Kidney epithelial cell (primary cell): Measurements from ENCODE around the gene GPRC5D. TPM values are rescaled to one million over a fixed set of nuclear protein-coding genes. Genes with fewer than 3 reads are reported as not detected.

Experiments used
- DNase-seq: peaks from one replicate; pipeline ENCODE4 v3.0.0-alpha.2; 2010; ENCODE audit warnings: low read depth
- H3K27me3 ChIP-seq: 2 replicates; pipeline ENCODE4 v1.6.0; 2011; ENCODE audit warnings: low read length; ENCODE audit not compliant: control insufficient read depth, insufficient read depth
- H3K36me3 ChIP-seq: 2 replicates; pipeline ENCODE4 v1.5.1; 2011; ENCODE audit warnings: low read length; ENCODE audit not compliant: control insufficient read depth, insufficient read depth
- H3K4me3 ChIP-seq: 2 replicates; pipeline ENCODE4 v1.5.1; 2011; ENCODE audit warnings: low read depth, mild to moderate bottlenecking, control low read depth, low read length
- CTCF ChIP-seq: IDR thresholded peaks from 2 replicates; pipeline ENCODE4 v1.5.1; 2011; ENCODE audit warnings: mild to moderate bottlenecking, moderate library complexity, low read length, control low read depth, inconsistent platforms; ENCODE audit not compliant: insufficient read depth, poor library complexity, severe bottlenecking
- total RNA-seq: library from RNA; depleted of rRNA; stranded (reverse); fragments of >200 nt; gene quantifications from 2 replicates; pipeline ENCODE4 v1.2.3, GENCODE V29; 2015

Gene GPRC5D
- total RNA-seq, 1 donor from 2014 or later, result not detected

- no peak for DNase-seq
Observed at GRCh38 chr12:12898911-12899511, 53.0 kb downstream of the GPRC5D start.

GRCh38 chr12:12898136-12898717, 53.7 kb downstream of the GPRC5D start:
- no peak for DNase-seq
- TF ChIP-seq CTCF, result no peak
- no peak overlapping the region for H3K4me3 ChIP-seq

More at GRCh38 chr12:12898911-12899511, 53.0 kb downstream of the GPRC5D start:
- H3K36me3 ChIP-seq, result no peaks in the 10 kb centered on the region
- H3K27me3 ChIP-seq, result no peaks in the 10 kb centered on the region
- no peak overlapping the region for H3K4me3 ChIP-seq
- no peak for TF ChIP-seq CTCF

GRCh38 chr12:12897302-12897701, 54.7 kb downstream of the GPRC5D start:
- no peak for TF ChIP-seq CTCF
- no peaks in the 10 kb centered on the region for H3K36me3 ChIP-seq
- H3K27me3 ChIP-seq, result no peaks in the 10 kb centered on the region
- no peak overlapping the region for H3K4me3 ChIP-seq
- DNase-seq, result no peak

More at GRCh38 chr12:12898136-12898717, 53.7 kb downstream of the GPRC5D start:
- Histone ChIP-seq H3K36me3 (no peaks in the 10 kb centered on the region), H3K27me3 (no peaks in the 10 kb centered on the region)

- Histone ChIP-seq H3K4me3 (no peak overlapping the region), H3K36me3 (no peaks in the 10 kb centered on the region), H3K27me3 (no peaks in the 10 kb centered on the region)
- no peak for DNase-seq
- no peak for TF ChIP-seq CTCF
Observed at GRCh38 chr12:12896260-12896659, 55.7 kb downstream of the GPRC5D start.

- H3K27me3 ChIP-seq, result no peaks in the 10 kb centered on the region
- peak overlapping the region; percentile 42 for H3K4me3 ChIP-seq
- no peaks in the 10 kb centered on the region for H3K36me3 ChIP-seq
- DNase-seq, result no peak
- TF ChIP-seq CTCF, result no peak
Observed at GRCh38 chr12:12893438-12893837, 58.5 kb downstream of the GPRC5D start.
